Fibroblast of lung (primary cell): ENCODE data around the gene RAB8A.

Source experiments
- EZH2 ChIP-seq: IDR thresholded peaks from 2 replicates; pipeline ENCODE4 v1.5.1; 2012; ENCODE audit warnings: low read length, control low read depth, mild to moderate bottlenecking; ENCODE audit errors: missing control alignments
- TF ChIP-seq, protein P1 (sequence below), 2 donors: IDR thresholded peaks in 1 of 2; conservative IDR thresholded peaks in 1 of 2; 1 replicate in 1 of 2; 2 replicates in 1 of 2; pipeline ENCODE4 v1.5.1; 2011 to 2012; ENCODE audit warnings: low read length in 2 of 2, control low read depth in 1 of 2, inconsistent platforms in 1 of 2, low read depth in 1 of 2, mild to moderate bottlenecking in 1 of 2

DNA sequence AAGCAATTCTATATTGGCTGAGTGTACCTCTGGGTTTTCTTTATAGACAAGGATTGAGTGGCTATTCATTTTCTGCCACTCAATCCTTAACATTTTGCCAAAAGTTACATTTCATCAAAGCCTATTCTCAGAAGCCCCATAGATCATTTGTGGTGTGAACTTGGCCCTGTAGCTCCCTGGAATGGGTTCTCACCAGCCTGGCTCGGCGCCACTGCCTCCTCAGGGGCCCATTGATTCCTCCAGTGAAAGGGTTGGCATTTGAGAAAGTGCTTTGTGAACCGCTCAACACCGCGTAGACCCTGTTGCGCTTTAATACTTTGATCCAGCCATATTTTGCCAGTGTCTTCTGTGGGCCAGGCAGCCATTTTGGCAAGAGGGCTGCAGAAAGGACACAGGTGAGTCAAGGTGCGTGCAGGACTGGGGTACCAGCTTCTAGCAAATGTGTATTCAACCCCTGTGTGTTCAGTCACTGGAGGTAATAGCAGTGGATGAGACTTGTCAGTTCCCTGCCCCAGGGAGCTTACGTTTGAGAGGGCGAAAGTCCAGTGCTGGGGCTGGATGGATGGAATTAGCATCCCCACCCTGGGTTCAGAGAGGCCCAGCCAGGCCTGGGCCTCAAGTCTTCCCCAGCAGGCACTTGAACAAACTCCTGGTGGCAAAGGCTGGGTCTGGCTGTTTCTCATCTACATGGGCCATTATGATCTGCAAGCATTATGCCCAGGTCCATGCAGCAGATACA, 3.8 kb downstream of the RAB8A start:
- TF ChIP-seq, protein P1, sequence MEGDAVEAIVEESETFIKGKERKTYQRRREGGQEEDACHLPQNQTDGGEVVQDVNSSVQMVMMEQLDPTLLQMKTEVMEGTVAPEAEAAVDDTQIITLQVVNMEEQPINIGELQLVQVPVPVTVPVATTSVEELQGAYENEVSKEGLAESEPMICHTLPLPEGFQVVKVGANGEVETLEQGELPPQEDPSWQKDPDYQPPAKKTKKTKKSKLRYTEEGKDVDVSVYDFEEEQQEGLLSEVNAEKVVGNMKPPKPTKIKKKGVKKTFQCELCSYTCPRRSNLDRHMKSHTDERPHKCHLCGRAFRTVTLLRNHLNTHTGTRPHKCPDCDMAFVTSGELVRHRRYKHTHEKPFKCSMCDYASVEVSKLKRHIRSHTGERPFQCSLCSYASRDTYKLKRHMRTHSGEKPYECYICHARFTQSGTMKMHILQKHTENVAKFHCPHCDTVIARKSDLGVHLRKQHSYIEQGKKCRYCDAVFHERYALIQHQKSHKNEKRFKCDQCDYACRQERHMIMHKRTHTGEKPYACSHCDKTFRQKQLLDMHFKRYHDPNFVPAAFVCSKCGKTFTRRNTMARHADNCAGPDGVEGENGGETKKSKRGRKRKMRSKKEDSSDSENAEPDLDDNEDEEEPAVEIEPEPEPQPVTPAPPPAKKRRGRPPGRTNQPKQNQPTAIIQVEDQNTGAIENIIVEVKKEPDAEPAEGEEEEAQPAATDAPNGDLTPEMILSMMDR (conservative IDR thresholded peaks at IDR 0.05 in 1 of 2, IDR thresholded peaks at IDR 0.05 in 1 of 2; ENCODE audit: low read depth in 1 of 2, low read length in 2 of 2): no peak
- no peak for TF ChIP-seq EZH2
